ENCODE results near the gene UBL4A. TPM values are rescaled to one million over a fixed set of nuclear protein-coding genes. Genes with fewer than 3 reads are reported as not detected.

UBL4A gene
- total and polyA plus RNA-seq, 2 of the 13 experiments (the other 11 are each of a cell fraction or from before 2014, with no cell fraction given), result 16.8 to 25.5 TPM

GRCh38 chrX:154519389-154519788, 33.0 kb upstream of the UBL4A start (continued):
- TF ChIP-seq ZNF362 (CRISPR knock-in tag; IDR thresholded peaks at IDR 0.05; ENCODE audit: borderline replicate concordance) (no peak), ZNF616 (CRISPR knock-in tag; IDR thresholded peaks at IDR 0.05; ENCODE audit: low read depth) (no peak), PCBP2 (optimal IDR thresholded peaks at IDR 0.05; ENCODE audit: low read depth, low read length, poor library complexity, severe bottlenecking) (no peak), ZHX1 (CRISPR knock-in tag; IDR thresholded peaks at IDR 0.05; ENCODE audit: low read depth) (no peak)

- H3K27ac ChIP-seq (ENCODE audit: extremely low read length, insufficient read depth, low read length), result peak overlapping the region; percentile 86
- BruUV-seq (replicated peaks), result TSS peak; percentile 58
- H3K9me3 ChIP-seq (ENCODE audit: low read length), result no peaks in the 10 kb centered on the region
- peak overlapping the region; percentile 80 for H3K9ac ChIP-seq (ENCODE audit: insufficient read depth, low read depth, low read length)
- in situ Hi-C loops (cut with HindIII; ENCODE audit: extremely low pct_ligation_motif_present, low pct_unique_long_range_greater_than_20kb) (loop anchor here (5.0 kb wide), 1 partner anchor 35 kb away; no protein-coding TSS in a partner anchor), intact Hi-C loops (cut with micrococcal nuclease; ENCODE audit: unreplicated experiment) (no loop called here)
- H3K4me2 ChIP-seq (ENCODE audit: low read depth, low read length), result peak overlapping the region; percentile 91
- 0% methylated on average over 2 of the region's 25 CpGs for WGBS (ENCODE audit: low lambda C conversion rate)
- DNase-seq (ENCODE audit: low spot score), result peak; percentile 67
- ATAC-seq, result peak; percentile 71
- no peak overlapping the region for H2AFZ ChIP-seq (ENCODE audit: low read length)
- FAIRE-seq, result peak; percentile 79
- peak overlapping the region; percentile 55 to 73 (median 60); a peak in 5 of 6 replicates for H3K4me3 ChIP-seq (replicated peaks in 1 of 3; ENCODE audit: insufficient read depth in 1 of 3, low read depth in 2 of 3, low read length in 3 of 3)
- no peaks in the 10 kb centered on the region for H3K27me3 ChIP-seq (ENCODE audit: control insufficient read depth in 1 of 2, insufficient read depth in 2 of 2, low read length in 2 of 2)
- ChIA-PET POLR2A (interaction anchor here (0.7 to 3.9 kb wide), 12 partner anchors 10 to 148 kb away, joined by 3 to 34 read pairs (median 8); partner anchors contain the start of genes LAGE3, RPL10, SLC10A3 and TAFAZZIN), CTCF (ENCODE audit: low intra/inter-chr PET ratio, low total read pairs) (no interaction called here)
- H3K79me2 ChIP-seq (ENCODE audit: insufficient read depth, low read length), result no peaks in the 10 kb centered on the region
- no peaks in the 10 kb centered on the region for H4K20me1 ChIP-seq (ENCODE audit: insufficient read depth, low read length)
- peaks cover 25% of the 10 kb centered on the region for H3K4me1 ChIP-seq (ENCODE audit: insufficient read depth, low read length)
- H3K36me3 ChIP-seq (replicated peaks in 1 of 2; ENCODE audit: control insufficient read depth in 1 of 2, insufficient read depth in 2 of 2, low read length in 2 of 2), result no peaks in the 10 kb centered on the region
- TF ChIP-seq PHF21A (CRISPR knock-in tag; IDR thresholded peaks at IDR 0.05) (0 out of 2 replicates have a peak, but pooled peaks have one; percentile 49), ZNF296 (CRISPR knock-in tag; conservative IDR thresholded peaks at IDR 0.05) (0 out of 2 replicates have a peak, but pooled peaks have one; percentile 29), ZBTB2 (CRISPR knock-in tag; IDR thresholded peaks at IDR 0.05; ENCODE audit: low read depth) (no peak), GATAD2A (CRISPR knock-in tag; IDR thresholded peaks at IDR 0.05) (peak; percentile 54; the same call in 1 of the 2 replicates), PAXIP1 (CRISPR knock-in tag; conservative IDR thresholded peaks at IDR 0.05) (peak; percentile 41)
Measured at GRCh38 chrX:154517101-154517781, 30.8 kb upstream of the UBL4A start.
